NCI-H2029 (cell line): ENCODE data around the gene SEPTIN5.

ENCODE experiments used
- DNase-seq: peaks from one replicate; lab custom pipeline; 2025; lab: John Stamatoyannopoulos, UW

Gene SEPTIN5

DNA sequence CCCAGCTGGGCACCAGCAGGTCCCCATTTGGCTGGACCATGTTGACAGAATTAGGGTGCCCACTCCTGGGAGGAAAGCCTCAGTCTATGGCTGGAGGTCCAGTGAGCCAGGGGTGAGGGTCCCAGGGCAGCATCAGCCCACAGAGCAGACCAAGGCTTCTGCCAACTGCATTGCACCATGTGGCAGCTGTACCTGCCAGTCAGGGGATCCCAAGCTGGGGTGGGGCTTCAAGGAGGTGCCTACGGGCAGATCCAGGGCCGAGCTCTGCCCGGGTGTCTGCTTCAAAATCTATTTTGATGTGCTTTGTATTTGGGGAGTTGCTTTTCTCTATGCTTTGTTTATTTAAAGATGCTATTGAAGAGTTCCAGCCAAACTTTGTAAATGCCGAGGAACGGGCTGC, 19.5 kb downstream of the SEPTIN5 start:
- no peak for DNase-seq

DNA sequence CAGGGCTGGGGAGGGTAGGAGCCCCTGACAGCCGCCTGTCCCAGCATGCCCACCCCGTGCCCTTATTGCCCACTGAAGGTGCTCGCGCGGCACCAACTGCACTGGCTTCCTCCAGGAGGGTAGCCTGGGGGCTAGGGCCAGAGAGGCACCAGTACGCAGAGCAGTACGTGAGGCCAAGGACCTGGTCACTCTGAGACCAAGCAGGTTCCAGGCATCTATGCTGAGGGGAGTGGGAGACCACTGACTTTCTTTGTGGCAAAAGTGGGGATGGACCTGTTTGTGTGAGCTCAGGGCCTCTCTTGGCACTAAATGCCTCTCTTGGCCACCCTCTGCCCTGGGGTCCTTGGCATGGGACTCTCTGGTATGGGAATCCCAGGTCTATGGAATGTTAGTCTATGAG, 19.9 kb downstream of the SEPTIN5 start:
- DNase-seq = no peak

DNA sequence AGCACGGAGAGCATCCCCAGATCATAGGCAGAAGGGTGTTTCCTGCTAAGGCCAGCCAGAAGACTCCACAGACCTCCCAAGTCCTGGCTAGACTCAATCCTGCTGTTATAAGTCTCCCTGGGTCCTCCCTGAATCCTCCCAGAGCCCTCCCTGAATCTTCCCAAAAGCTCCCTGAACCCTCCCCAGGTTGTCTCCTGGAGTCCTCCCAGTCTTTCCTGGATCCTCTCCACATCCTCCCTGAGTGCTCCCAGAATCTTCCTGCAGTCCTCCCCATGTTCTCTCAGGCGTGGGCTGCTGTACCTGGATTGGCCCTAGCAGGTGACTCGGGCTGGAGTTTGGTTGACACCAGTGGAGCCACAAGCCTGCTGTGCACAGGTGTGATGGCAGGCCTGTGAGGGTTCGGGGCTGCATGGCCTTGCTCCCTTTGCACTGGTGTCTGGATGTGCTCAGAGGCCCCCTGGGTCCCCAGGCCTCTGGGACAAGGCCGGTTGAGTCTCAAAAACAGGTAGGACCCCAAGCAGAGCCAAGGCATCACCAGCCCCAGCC, 20.6 kb downstream of the SEPTIN5 start:
- no peak for DNase-seq

DNA sequence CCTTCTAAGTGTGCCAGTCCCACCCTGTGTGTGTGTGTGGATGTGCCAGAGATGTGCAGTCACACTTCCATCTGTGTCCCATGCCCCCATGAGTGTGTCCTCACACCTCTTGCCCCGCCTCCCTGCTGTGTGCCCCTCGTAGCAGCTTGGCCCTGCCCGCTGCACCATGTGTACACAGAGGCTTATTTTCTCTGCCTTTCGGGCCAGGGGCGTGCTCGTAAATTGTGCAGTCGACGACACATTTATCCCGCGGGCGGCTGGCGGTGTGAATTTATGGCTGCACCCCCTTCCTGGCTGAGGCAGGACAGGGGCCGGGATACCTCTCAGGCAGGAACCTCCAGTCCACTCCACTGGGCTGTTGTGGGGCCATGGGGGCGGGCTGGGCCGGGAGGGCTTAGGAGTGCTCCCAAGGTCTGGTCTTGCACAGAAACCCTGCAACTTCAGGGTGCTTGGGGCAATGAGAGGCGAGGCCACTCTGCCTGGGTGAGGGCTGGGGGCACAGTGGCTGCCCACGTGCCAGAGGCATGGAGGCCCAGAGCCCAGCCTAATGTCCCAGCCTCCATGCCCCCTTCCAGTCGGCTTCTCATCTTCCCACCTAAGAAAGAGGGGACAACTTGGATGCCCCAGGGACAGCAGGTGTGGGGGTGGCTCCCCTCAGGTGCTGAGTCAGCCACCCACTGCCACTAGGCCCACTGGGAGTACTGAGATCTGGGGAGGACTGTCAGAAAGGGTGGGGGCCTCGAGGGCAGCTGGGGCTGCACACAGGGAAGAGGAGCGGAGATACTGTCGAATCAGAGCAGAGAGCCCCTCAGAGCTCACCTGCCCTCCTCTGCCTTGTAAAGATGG, 21.6 kb downstream of the SEPTIN5 start:
- DNase-seq = no peak

DNA sequence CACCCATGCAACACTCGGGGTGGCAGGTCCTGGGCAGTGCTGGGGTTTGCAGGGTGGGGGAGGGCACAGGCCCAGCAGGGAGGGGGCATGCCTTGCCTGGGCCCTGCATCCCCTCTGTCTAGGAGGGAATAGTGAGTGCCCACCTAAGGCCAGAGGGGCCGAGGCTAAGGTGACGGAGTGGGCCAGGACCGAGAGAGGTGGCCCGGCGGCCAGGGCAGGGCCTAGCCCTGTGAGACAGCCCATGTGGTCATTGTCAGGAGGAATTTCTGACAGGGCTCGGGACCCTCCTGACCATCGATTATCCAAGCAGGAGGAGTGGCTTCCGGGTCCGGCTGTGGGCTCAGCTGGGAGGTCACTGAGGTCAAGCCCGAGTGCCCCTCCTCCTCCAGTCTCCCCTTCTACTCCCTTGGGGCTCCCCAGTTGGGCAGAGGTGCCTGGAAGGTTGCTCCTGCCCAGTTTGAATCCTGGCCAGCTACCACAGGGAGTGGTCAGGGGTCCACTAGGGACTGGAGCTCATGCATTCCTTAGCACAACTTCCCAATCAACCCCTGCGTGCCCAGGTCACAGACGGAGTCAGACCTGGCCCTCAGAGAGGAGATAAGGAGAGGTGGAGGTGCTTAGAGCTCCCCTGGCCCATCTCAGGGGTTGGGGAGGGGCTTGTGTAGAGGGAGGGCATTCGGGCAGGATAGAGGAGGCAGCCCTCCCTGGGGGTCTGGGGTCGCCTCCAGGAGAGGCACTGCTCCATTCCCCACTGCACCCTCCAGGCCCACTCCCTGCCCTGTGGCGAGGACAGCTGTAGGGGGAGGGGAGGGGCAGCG, 23.8 kb downstream of the SEPTIN5 start:
- DNase-seq = no peak

DNA sequence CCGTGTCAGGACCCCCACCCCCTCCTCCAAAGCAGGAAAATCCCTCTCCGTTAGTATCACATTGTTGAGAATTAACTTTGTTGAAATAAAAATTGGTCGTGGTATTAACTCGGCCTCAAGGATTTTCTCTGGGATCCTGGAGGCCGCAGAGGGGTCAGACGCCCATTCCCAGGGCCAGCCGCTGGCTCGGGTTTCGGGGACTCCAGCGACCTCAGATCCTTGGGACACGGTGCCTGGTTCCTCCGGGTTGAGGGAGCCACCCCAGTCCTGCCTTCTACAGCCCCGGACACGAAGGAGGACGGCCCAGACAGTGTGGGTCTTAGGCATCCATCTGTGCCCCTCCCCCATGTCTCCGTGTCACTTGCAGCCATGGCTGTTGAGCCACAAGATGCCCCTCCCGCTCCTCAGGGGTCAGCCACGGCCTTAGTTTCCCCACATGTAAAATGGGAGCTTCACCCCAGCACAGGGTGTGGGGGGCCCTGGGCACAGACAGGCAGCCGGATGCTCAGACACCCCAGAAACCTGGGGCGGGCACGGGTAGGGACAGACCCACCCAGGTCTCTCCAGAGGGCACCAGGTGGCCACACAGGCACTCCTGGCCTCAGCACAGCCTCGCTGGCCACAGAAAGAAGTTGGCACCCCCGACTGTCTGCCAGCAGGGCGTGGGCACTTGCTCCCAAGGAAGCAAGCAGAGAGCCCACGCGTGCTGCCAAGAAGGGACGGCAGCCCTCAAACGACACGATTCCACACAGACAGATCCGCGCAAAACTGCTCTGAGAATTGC, 24.6 kb downstream of the SEPTIN5 start:
- DNase-seq = no peak

DNA sequence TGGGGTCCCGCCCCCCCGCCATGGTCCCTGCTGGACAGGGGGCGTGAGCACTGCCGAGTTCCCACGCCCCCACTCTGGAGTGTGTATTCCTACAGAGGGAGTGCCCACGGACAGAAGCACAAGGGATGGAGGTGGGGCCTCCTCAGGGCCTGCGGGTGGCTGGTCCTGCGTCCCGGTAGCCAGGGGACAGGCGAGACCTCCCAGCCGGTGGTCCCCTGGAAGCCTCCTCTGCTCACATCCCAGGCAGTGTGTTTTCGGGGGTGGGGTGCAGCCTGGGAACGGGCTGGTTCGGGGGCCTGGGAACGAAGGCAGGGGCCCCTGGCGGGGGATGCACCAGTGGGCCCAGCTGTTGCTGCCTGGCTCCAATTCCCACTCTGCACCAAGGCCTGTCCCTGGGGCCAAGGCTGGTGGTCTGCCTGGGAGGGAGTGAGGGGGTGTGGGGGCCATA, 25.2 kb downstream of the SEPTIN5 start:
- no peak for DNase-seq

DNA sequence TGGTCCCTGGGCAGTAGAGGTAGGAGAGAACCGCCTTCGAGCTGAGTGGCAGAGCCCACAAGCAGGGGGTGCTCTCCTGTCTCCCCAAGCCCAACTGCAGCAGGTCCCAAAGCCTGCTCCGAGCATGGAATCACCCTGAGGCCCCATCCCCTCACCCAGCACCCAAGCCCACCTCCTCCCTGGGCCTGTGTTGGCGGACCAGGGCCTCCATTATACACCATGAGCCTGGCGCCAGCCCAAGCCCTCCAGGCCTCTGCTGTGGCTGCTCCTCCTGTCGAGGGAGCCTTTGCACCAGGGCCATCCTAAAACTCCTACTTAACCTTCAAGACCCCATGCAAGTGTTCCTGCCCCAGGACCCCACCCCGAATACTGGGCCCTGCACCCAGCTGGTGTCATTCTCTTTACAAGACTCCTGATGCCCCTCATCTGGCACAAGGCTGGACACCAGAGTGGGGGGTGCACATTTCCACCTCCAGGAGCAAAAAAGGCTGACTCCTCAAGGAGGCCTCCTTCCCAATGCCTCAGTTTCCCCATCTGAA, 25.7 kb downstream of the SEPTIN5 start:
- DNase-seq = no peak

DNA sequence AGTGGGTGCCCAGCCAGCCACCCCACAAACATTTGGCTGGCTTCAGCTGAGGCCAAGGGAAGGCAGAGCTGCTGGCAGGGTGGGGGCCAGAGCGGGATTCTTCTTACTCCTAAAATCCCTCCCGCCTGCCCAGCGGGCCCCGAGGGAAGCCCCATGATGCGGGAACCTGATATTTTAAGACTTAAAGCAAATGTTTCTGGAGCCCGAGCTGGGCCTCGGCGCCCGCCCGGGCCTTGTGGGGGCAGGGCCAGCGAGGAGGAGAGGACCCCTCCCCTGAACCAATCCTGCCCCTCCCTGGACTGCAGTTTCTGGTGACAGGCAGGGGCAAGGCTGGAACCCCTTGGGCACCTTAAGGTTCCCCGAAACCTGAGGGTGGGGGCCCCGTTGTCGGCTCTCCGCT, 26.3 kb downstream of the SEPTIN5 start:
- DNase-seq = no peak

DNA sequence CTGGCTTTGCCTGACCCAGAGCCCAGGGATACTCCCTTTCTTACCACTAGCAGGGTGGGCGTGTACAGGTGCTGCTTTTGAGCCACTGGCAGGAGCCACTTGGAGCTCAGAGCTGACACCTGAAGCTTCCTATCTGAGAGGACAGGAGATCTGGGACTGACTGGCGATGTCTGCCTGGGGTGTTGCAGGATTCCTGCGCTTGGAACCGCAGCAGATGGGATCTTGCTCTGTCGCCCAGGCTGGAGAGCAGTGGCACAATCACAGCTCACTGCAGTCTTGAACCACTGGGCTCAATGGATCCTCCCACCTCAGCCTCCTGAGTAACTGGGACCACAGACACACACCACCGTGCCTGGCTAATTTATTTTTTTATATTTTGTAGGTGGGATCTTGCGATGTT, 26.8 kb downstream of the SEPTIN5 start:
- DNase-seq = no peak

DNA sequence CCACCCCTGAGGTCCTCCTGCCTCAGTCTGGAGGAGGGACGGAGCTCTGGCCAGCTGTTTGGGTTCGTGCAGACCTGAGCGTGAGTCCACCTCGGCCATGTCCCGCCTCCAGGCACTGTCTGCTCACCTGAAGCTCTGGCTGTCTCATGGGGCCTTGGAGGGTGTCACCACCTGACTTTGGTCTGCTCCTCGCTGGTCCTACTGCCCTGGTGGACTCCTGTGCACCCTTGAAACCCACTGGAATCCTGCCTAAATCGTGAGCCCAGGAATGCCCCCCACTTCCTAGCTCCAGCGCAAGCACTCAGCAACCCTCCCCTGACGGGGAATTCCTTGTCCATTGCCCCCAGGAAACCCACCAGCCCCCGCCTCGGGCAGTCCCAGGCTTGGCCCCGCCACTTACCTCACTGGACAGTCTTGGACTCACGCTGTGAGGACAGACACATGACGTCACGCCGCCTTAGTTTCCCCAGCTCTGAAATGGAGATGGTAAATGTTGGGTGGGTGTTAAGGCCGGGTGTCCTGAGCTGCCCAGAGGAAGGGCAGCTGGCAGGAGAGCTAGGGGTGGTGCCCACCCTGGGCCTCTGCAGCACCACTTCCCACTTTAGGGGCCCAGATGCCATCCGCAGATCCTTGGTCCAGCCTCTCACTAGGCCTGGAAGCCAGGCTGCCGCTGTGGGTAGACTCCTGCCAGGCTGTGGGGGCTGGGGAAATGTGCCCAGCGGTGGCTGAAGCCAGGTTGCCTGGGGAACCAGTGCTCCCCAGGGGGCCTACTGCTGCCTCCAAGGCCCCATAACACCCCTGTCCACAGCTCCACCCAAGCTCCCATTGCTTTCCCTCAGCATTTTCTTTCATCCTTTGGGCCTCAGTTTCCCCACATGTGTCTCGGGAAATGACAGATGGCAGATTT, 28.1 kb downstream of the SEPTIN5 start:
- no peak for DNase-seq

DNA sequence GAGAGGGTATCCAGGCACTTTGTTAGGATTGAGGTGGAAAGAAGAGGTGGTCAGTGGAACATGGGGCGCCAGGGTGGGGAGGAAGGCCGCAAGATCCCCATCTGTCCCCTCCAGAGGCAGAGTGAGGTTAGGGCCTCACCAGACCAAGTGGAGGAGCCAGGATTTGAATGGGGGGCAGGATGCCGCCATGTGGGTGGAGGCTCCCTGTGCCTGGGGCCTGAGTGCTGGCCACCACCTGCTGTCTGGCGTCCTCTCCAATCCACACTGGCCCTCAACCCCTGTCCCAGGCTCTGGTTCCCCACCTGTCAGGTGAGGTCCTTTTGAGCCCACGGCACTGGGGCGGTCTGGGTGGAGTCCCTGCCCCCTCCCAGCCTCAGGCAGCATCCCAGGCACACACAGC, 28.8 kb downstream of the SEPTIN5 start:
- no peak for DNase-seq

DNA sequence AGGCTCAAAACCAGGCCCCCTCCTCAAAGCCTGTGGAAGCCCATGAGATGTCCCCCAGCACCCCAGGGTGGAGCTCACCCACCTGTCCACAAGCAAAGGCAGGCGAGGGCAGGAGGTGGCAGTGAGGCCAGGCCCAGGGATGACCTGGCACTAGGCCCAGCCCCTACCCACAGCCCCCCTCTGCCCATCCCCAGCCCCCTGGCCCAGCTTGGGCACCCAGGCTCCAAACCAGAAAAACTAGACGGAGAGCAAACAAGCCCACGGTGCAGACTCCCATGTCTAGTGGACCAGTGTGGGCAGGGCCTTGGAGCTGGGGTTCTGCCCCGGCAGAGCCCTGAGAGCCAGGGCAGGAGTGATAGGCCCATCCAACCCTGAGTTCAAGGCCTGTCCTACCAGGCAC, 29.3 kb downstream of the SEPTIN5 start:
- DNase-seq = no peak

DNA sequence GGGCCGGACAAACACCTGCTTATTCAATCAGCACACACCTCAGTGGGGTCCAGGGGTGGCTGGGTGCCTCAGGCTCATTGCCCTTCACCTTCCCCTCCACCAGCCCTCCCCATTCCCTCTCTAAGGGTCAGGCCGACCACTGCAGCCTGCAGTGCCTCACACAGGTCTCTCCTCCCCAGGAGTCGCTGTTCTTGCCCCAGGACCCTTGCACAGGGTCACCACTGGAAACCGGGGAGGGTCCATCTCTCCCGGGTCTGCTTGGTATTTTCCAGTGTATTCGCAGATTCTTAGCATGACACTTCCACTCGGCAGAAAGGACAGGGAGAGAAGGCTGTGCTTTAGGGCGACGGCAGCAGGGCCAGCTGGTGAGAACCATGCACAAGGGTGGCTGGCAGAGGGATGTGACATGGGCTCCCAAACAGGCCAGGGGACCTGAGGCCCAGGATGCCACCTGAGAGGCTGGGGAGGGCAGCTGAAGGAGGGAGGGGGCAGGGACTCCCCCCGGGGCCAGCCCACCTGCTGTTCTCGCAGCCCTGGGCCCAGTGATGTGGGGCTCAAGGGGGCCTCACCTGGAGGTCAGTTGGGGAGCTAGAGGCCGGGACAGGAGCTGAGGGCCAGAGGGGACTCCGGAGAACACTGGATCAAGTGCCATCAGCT, 30.2 kb downstream of the SEPTIN5 start:
- DNase-seq = no peak

DNA sequence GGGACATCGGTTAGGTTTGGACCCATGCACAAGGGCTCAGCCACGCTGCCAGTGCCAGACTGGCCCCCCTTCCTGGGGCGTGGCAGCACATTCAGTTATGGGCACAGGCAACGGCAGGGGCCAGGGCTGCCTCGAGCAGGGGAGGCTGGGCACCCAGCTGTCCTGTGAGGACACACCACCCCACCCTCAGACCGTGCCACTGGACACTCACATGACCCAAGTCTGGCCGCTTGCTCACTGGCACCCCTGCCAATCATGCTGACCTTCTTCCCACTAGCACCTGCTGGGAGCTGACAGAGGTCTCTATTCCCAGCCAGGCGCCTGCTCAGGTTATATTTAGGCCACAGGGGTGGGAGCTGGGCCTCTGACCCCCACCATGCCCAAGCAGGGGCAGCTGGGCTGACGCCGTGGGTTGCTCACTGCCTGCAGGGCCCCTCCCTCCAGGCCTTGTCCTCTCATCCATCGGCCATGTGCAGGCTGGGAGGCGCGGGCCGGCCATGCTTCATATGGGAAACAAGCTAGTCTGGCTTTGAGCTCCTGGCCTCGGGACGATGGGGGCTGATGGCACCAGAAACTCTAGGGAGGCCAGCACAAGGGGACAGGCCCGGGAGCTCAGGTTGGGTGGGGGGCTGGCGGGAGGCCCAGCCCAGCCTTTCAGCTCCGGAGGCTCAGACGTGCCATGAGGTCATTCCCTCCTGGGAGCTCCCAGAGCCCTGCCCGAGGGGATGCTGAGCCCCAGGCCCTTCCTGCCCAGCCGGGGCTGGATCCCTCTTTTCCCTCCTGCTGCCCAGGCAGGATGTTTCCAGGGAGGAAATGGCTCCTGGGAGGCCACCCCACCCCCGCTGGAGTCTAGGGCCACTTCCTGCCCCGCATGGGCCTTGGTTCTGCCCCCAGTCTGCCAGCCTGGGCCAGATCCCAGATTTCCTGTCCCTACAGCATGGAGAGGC, 31.1 kb downstream of the SEPTIN5 start:
- no peak for DNase-seq

DNA sequence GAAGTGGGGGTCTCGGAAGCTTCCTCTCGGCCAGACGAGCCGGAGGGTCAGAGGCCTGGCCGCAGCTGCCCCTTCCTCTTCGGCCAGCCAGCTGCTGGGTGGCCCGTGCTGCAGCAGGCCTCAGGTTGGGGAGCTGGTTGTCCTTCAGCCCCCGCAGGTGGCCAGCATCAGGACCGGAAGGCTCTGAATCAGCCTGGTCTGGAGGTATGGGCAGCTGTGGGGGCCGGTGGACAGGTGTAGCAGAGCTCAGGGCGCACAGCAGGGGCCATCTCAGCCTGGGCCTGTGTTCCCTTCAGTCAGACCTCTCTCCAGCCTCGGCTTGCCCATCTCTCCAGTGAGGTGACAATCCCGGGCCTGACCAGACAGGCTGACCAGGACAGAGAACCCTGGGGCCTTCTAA, 32.4 kb downstream of the SEPTIN5 start:
- no peak for DNase-seq

DNA sequence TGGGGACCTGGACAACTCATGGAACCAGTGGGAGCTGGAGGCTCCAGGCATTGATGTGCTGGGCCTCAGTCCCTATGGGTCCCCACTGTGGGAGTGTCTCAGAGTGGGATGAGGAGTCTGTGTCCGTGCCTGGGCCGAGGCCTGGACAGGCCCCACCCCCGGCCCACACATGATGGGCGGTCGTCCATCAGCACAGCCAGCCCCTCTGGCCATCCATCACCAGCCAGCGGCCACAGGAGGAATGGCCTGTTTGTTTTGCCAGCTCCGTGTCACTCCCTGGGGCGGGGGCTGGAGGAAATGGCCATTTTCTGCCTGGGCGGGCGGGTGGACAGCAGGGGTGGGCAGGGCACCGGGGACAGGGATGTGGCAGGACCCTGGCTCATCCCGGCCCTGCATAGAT, 33.2 kb downstream of the SEPTIN5 start:
- DNase-seq = no peak

DNA sequence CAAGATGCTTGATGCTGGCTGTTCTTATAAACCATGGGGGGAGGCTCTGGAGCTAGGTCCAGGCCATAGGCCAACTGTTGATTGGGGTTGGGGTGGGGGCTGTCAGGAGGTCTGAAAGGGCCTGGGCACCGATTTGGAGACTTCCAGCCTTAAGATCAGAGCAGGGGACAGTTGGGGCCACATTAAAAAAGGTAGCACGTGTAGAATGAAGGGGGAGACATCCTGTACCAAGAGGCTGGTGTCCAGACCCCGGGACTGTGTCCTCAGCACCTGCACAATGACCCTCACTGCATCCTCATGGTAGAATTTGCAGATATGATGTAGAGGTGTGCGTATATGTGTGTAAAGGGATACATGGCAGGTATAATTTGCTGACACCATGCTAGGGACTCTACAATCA, 33.8 kb downstream of the SEPTIN5 start:
- no peak for DNase-seq

DNA sequence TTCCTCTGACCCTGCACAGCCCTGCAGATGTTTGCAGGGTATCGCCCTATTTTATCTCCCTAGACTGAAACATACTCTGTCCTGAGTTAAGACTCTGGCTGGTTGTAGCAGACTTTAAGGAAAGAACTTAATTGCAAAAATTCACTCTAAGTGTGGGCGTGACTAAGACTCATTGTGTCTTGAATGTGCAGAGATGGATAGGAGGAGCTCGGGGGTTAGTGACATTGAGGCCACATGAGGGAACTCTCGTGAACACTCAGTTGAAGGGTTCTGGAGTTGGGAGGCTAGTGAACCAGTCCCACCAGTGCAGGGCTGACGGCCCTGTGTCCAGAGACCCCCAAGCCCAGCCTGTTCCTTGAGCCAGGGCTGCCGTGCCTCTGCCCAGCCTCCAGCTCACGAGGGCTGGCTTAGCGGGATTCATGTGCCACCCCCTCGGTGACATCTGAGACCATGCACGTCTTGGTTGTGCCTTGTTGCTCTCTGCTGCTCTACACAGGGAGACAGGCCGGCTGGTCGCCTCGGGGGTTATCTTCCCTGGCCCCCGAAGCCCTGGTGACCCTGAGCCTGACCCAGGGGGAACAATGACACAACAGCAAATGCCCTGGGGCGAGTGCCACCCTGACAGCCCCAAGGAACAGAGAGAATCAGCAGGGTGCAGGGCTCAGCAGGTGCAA, 34.8 kb downstream of the SEPTIN5 start:
- no peak for DNase-seq
